CD4-positive, alpha-beta T cell (primary cell): Measurements from ENCODE around the gene ADAM19. TPM values are rescaled to one million over a fixed set of nuclear protein-coding genes. Genes with fewer than 3 reads are reported as not detected.

Source experiments
- ATAC-seq: fragments of 200-7000 bp; cut with Tn5 transposase; one replicate; pipeline ENCODE4 v1.10.0; 2022; ENCODE audit warnings: mild to moderate bottlenecking; ENCODE audit not compliant: poor library complexity
- CTCF ChIA-PET: fragments of 350-600 bp; sonication (Branson Sonifier 250); formaldehyde crosslinking; loops from one replicate; lab custom pipeline; 2021; ENCODE audit warnings: antibody characterized with exemption, inconsistent platforms; lab: Charles Lee
- POLR2A ChIA-PET: fragments of 350-600 bp; sonication (Branson Sonifier 250); formaldehyde crosslinking; loops from one replicate; lab custom pipeline; 2021; ENCODE audit warnings: antibody characterized with exemption, inconsistent platforms; lab: Charles Lee
- DNase-seq, 14 experiments: peaks; one replicate each; pipeline ENCODE4 v3.0.0-alpha.2; 2013 to 2020; ENCODE audit warnings: mixed read lengths in 2 of 14
- H3K27ac ChIP-seq, 2 donors: one replicate each; pipeline versions ENCODE4 v1.5.1 to v1.7.0; 2013; ENCODE audit warnings: low read length in 2 of 2, low read depth in 1 of 2, mild to moderate bottlenecking in 1 of 2
- H3K27me3 ChIP-seq, 2 experiments: 1 replicate in 1 of 2; 2 replicates in 1 of 2; pipeline versions ENCODE4 v1.6.1 to v1.7.0; 2013; ENCODE audit warnings: low read length in 2 of 2, control low read depth in 1 of 2, mild to moderate bottlenecking in 1 of 2, moderate library complexity in 1 of 2; ENCODE audit not compliant: insufficient read depth in 2 of 2, control insufficient read depth in 1 of 2
- H3K36me3 ChIP-seq: one replicate; pipeline ENCODE4 v1.6.1; 2013; ENCODE audit warnings: low read length, control low read depth; ENCODE audit not compliant: insufficient read depth
- H3K4me1 ChIP-seq: one replicate; pipeline ENCODE4 v1.6.1; 2013; ENCODE audit warnings: low read length, control low read depth; ENCODE audit not compliant: insufficient read depth
- H3K4me3 ChIP-seq: one replicate; pipeline ENCODE4 v1.5.1; 2013; ENCODE audit warnings: mild to moderate bottlenecking, low read length, moderate library complexity
- H3K9me3 ChIP-seq, 2 experiments: 1 replicate in 1 of 2; 2 replicates in 1 of 2; pipeline versions ENCODE4 v1.6.1 to v1.7.0; 2013; ENCODE audit warnings: low read length in 2 of 2, mild to moderate bottlenecking in 2 of 2, control low read depth in 1 of 2, moderate library complexity in 1 of 2; ENCODE audit not compliant: control insufficient read depth in 1 of 2, insufficient read depth in 1 of 2
- H3K27ac Mint-ChIP-seq: one replicate; pipeline ENCODE4 v1.8.0; 2020; ENCODE audit warnings: mixed read lengths
- H3K27me3 Mint-ChIP-seq: one replicate; pipeline ENCODE4 v1.8.0; 2021; ENCODE audit warnings: mixed read lengths
- H3K36me3 Mint-ChIP-seq: one replicate; pipeline ENCODE4 v1.8.0; 2021; ENCODE audit warnings: low read depth, mixed read lengths
- H3K4me1 Mint-ChIP-seq: one replicate; pipeline ENCODE4 v1.8.0; 2021; ENCODE audit warnings: low read depth, mixed read lengths
- H3K4me3 Mint-ChIP-seq: one replicate; pipeline ENCODE4 v1.8.0; 2020; ENCODE audit warnings: mild to moderate bottlenecking, mixed read lengths
- H3K9me3 Mint-ChIP-seq: one replicate; pipeline ENCODE4 v1.8.0; 2020; ENCODE audit warnings: mixed read lengths
- intact Hi-C, 2 experiments: fragments of 100-400 bp; cut with DNase I in 1 of 2; cut with micrococcal nuclease in 1 of 2; formaldehyde crosslinking; loops; one replicate each; pipeline versions ENCODE4 v1.15.1 to v1.9.0; 2023 to 2025; cut with DNase I, micrococcal nuclease
- total RNA-seq, 174 experiments: library from RNA in 2 of 174; stranded (reverse) in 2 of 174; gene quantifications; one replicate each; pipeline ENCODE4 v1.2.3 and lab custom pipeline; 2021 to 2026
- TF ChIP-seq, protein P1 (sequence below): fragments of 200-600 bp; IDR thresholded peaks from one replicate; pipeline ENCODE4 v1.8.0; 2022; ENCODE audit warnings: antibody characterized with exemption, mild to moderate bottlenecking

Gene ADAM19
- total RNA-seq, 2 experiments from 2014 or later = 26.7 to 29.1 TPM

DNA sequence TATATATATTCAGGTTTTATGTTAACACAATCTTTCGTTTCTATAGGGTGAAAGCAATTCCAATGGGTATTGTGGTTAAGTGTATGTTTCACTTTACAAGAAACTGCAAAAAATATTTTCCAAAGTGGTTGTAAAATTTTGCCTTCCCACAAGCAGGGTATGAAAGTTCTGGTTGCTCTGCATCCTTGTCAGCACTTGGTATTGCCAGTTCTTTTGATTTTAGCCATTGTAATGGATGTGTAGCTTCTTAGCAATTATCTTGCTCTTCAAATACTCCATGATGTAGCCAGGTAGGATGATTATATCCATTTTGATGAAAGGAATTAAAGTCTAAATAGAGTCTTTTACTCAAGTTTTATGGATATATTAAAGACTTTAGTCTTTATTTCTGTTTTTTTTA lies 9.1 kb upstream of the ADAM19 start:
- no peaks in the 10 kb centered on the region for H3K9me3 ChIP-seq
- no peaks in the 10 kb centered on the region for H3K36me3 ChIP-seq
- DNase-seq (no peak), ATAC-seq (no peak)
- no peaks in the 10 kb centered on the region for H3K27me3 Mint-ChIP-seq
- H3K27me3 ChIP-seq = no peaks in the 10 kb centered on the region
- no peak overlapping the region for H3K4me3 Mint-ChIP-seq
- H3K27ac ChIP-seq = no peak overlapping the region
- TF ChIP-seq, protein P1, sequence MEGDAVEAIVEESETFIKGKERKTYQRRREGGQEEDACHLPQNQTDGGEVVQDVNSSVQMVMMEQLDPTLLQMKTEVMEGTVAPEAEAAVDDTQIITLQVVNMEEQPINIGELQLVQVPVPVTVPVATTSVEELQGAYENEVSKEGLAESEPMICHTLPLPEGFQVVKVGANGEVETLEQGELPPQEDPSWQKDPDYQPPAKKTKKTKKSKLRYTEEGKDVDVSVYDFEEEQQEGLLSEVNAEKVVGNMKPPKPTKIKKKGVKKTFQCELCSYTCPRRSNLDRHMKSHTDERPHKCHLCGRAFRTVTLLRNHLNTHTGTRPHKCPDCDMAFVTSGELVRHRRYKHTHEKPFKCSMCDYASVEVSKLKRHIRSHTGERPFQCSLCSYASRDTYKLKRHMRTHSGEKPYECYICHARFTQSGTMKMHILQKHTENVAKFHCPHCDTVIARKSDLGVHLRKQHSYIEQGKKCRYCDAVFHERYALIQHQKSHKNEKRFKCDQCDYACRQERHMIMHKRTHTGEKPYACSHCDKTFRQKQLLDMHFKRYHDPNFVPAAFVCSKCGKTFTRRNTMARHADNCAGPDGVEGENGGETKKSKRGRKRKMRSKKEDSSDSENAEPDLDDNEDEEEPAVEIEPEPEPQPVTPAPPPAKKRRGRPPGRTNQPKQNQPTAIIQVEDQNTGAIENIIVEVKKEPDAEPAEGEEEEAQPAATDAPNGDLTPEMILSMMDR = no peak
- ChIA-PET CTCF (no interaction called here), POLR2A (no interaction called here)
- H3K9me3 Mint-ChIP-seq = no peaks in the 10 kb centered on the region
- H3K4me1 ChIP-seq = no peaks in the 10 kb centered on the region
- H3K4me3 ChIP-seq = no peak overlapping the region
- H3K27ac Mint-ChIP-seq = no peak overlapping the region
- no peaks in the 10 kb centered on the region for H3K36me3 Mint-ChIP-seq
- intact Hi-C loops = no loop called here
- peaks cover 5% of the 10 kb centered on the region for H3K4me1 Mint-ChIP-seq

GRCh38 chr5:157582731-157583620 lies 7.4 kb upstream of the ADAM19 start:
- H3K36me3 Mint-ChIP-seq = no peaks in the 10 kb centered on the region
- H3K27me3 ChIP-seq = no peaks in the 10 kb centered on the region
- ATAC-seq (peak; percentile 32), DNase-seq (peak in 2 of 14 experiments; percentile 43 to 48)
- H3K4me1 ChIP-seq = no peaks in the 10 kb centered on the region
- TF ChIP-seq, protein P1 = no peak
- peaks cover 11% of the 10 kb centered on the region for H3K4me1 Mint-ChIP-seq
- H3K9me3 Mint-ChIP-seq = no peaks in the 10 kb centered on the region
- no peak overlapping the region for H3K27ac Mint-ChIP-seq
- H3K9me3 ChIP-seq = no peaks in the 10 kb centered on the region
- intact Hi-C loops = no loop called here
- no peak overlapping the region for H3K4me3 ChIP-seq
- no peak overlapping the region for H3K4me3 Mint-ChIP-seq
- H3K27me3 Mint-ChIP-seq = no peaks in the 10 kb centered on the region
- ChIA-PET CTCF (interaction anchor here (0.7 to 1.1 kb wide), 3 partner anchors 13 to 160 kb away, joined by 3 to 4 read pairs (median 4); partner anchors contain the start of gene LSM11), POLR2A (no interaction called here)
- no peak overlapping the region for H3K27ac ChIP-seq
- no peaks in the 10 kb centered on the region for H3K36me3 ChIP-seq

GRCh38 chr5:157581901-157582300 lies 6.3 kb upstream of the ADAM19 start:
- no peaks in the 10 kb centered on the region for H3K36me3 Mint-ChIP-seq
- H3K27ac Mint-ChIP-seq = no peak overlapping the region
- CTCF ChIA-PET = interaction anchor here (0.7 kb wide), 1 partner anchor 31 kb away, joined by 4 read pairs; no protein-coding TSS in a partner anchor

More at GRCh38 chr5:157581901-157582300, 6.3 kb upstream of the ADAM19 start:
- intact Hi-C loops = no loop called here
- Histone ChIP-seq H3K27me3 (no peaks in the 10 kb centered on the region), H3K4me1 (no peaks in the 10 kb centered on the region), H3K36me3 (no peaks in the 10 kb centered on the region), H3K27ac (no peak overlapping the region), H3K9me3 (no peaks in the 10 kb centered on the region), H3K4me3 (no peak overlapping the region)
- TF ChIP-seq, protein P1 = no peak
- DNase-seq (peak in 2 of 14 experiments; percentile 54 to 66), ATAC-seq (no peak)
- Mint-ChIP-seq H3K27me3 (no peaks in the 10 kb centered on the region), H3K9me3 (no peaks in the 10 kb centered on the region), H3K4me3 (no peak overlapping the region), H3K4me1 (peaks cover 16% of the 10 kb centered on the region)
- POLR2A ChIA-PET = no interaction called here
